ENCODE measurements around the gene UGT1A9. TPM values are rescaled to one million over a fixed set of nuclear protein-coding genes. Genes with fewer than 3 reads are reported as not detected.
"Not testable (repeated sequence)": the region's sequence is repeated elsewhere in the genome, so short reads cannot be mapped to it uniquely, and the experiment has no call there.

UGT1A9 gene
- total RNA-seq, 1 donor from 2014 or later, result not detected

GRCh38 chr2:233728723-233729301, 57.1 kb downstream of the UGT1A9 start, which contains the start of gene UGT1A3:
Gene UGT1A3 (plus strand): TSS chr2:233729042. CDS start chr2:233729127, 85 bp downstream.
- no peak within 1 kb of the TSS for H3K27ac Mint-ChIP-seq (ENCODE audit: unreplicated experiment)
- DNase-seq, result no peak
- TF ChIP-seq CTCF (IDR thresholded peaks at IDR 0.05; ENCODE audit: partially characterized antibody, unreplicated experiment), result no peak
- H3K9me3 Mint-ChIP-seq (ENCODE audit: unreplicated experiment), result no peaks in the 10 kb centered on the region
- no peaks in the 10 kb centered on the region for H3K4me1 Mint-ChIP-seq (ENCODE audit: low read depth, unreplicated experiment)
- H3K4me3 Mint-ChIP-seq (ENCODE audit: unreplicated experiment), result no peak within 1 kb of the TSS
- H3K36me3 Mint-ChIP-seq (ENCODE audit: unreplicated experiment), result peaks cover 5% of the 10 kb centered on the region
- no peaks in the 10 kb centered on the region for H3K27me3 Mint-ChIP-seq (ENCODE audit: unreplicated experiment)

DNA sequence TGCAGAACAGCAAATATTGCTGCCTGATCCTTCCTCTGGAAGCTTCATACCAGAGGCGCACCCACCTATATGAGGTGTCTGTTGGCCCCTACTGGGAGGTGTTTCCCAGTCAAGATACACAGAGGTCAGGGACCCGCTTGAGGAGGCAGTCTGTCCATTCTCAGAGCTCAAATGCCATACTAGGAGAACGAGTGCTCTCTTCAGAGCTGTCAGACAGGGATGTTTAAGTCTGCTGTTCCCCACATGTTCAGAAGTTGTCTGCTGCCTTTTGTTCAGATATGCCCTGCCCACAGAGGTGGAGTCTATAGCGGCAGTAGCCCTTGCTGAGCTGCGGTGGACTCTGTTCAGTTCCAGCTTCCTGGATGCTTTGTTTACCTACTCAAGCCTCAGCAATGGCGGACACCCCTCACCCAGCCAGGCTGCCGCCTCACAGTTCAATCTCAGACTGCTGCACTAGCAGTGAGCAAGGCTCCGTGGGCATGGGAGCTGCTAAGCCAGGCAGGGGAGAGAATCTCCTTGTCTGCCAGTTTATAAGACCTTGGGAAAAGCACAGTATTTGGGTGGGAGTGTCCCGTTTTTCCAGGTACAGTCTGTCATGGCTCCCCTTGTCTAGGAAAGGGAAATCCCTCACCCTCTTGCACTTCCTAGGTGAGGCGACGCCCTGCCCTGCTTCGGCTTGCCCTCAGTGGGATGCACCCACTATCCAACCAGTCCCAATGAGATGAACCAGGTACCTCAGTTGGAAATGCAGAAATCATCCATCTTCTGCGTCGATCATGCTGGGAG, 65.4 kb downstream of the UGT1A9 start:
- H3K36me3 Mint-ChIP-seq (ENCODE audit: unreplicated experiment); H3K9me3 Mint-ChIP-seq (ENCODE audit: unreplicated experiment); DNase-seq; H3K27ac Mint-ChIP-seq (ENCODE audit: unreplicated experiment); H3K4me1 Mint-ChIP-seq (ENCODE audit: low read depth, unreplicated experiment); H3K27me3 Mint-ChIP-seq (ENCODE audit: unreplicated experiment); H3K4me3 Mint-ChIP-seq (ENCODE audit: unreplicated experiment): not testable (repeated sequence)

DNA sequence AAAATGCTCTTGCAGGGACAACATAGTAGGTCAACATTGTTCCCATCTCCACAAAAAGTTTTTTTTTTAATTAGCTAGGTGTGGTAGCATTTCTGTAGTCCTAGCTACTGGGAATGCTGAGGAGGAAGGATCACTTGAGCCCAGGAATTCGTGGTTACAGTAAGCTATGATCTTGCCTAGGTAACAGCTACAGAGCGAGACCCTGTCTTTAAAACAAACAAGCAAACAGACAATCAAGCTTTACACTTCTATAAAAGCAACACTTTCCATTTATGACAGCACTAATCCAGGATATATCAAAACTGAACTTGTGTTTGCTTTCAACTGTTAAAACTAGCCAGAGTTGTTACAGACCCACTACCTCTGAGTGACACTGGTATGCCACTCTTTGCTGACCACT, 69.2 kb downstream of the UGT1A9 start:
- peaks cover 3% of the 10 kb centered on the region for H3K27me3 Mint-ChIP-seq (ENCODE audit: unreplicated experiment)
- no peak for DNase-seq

DNA sequence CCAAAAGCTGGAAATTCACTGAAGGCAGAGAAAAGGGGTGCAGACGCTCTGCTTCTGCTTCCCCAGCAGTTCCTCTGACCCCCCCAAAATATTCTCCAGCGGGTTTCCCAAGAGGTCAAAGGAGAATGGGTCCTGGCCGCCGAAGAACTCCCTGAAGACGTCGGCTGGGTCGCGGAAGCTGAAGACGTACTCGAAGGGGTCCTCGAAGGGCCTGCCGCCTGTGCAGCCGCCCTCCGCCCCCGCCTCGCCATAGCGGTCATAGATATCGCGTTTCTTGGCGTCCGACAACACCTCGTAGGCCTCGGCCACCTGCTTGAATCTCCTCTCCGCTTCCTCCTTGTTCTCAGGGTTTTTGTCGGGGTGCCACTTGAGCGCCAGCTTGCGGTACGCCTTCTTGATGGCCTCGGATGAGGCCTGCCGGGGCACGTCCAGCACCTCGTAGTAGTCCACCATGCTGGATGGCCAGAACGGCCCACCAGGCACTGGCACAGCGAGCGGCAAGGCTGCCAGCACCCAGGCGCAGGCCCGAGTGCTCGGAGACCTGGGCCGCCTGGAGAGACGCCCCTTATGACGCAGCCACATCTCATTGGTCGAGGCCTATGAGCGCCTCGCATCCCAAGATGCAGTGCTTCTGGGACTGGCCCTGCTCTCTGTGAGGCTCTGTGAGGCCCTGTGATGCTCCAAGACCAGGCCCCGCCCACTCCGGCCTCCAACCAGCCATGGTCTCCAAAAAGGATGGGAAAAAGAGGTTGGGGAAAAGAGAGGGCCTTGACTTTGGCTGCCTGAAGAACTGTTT, 72.0 kb downstream of the UGT1A9 start:
- TF ChIP-seq CTCF (IDR thresholded peaks at IDR 0.05; ENCODE audit: partially characterized antibody, unreplicated experiment), result no peak
- DNase-seq, result no peak
- Mint-ChIP-seq H3K4me3 (ENCODE audit: unreplicated experiment) (no peak overlapping the region), H3K27ac (ENCODE audit: unreplicated experiment) (no peak overlapping the region), H3K27me3 (ENCODE audit: unreplicated experiment) (peaks cover 1% of the 10 kb centered on the region), H3K36me3 (ENCODE audit: unreplicated experiment) (peaks cover 7% of the 10 kb centered on the region), H3K4me1 (ENCODE audit: low read depth, unreplicated experiment) (no peaks in the 10 kb centered on the region), H3K9me3 (ENCODE audit: unreplicated experiment) (peaks cover 5% of the 10 kb centered on the region)

More for the DNA sequence above, 69.2 kb downstream of the UGT1A9 start:
- no peak overlapping the region for H3K4me3 Mint-ChIP-seq (ENCODE audit: unreplicated experiment)
- H3K9me3 Mint-ChIP-seq (ENCODE audit: unreplicated experiment), result peaks cover 3% of the 10 kb centered on the region
- no peak overlapping the region for H3K27ac Mint-ChIP-seq (ENCODE audit: unreplicated experiment)
- peaks cover 5% of the 10 kb centered on the region for H3K36me3 Mint-ChIP-seq (ENCODE audit: unreplicated experiment)
- no peak for TF ChIP-seq CTCF (IDR thresholded peaks at IDR 0.05; ENCODE audit: partially characterized antibody, unreplicated experiment)
- H3K4me1 Mint-ChIP-seq (ENCODE audit: low read depth, unreplicated experiment), result no peaks in the 10 kb centered on the region

- no peak for TF ChIP-seq CTCF (IDR thresholded peaks at IDR 0.05; ENCODE audit: partially characterized antibody, unreplicated experiment)
- no peak overlapping the region for H3K27ac Mint-ChIP-seq (ENCODE audit: unreplicated experiment)
These were observed 73.5 kb downstream of the UGT1A9 start for GRCh38 chr2:233745073-233745755.

GRCh38 chr2:233745838-233746237, 74.1 kb downstream of the UGT1A9 start:
- H3K27ac Mint-ChIP-seq (ENCODE audit: unreplicated experiment); DNase-seq; H3K4me1 Mint-ChIP-seq (ENCODE audit: low read depth, unreplicated experiment); H3K27me3 Mint-ChIP-seq (ENCODE audit: unreplicated experiment); H3K4me3 Mint-ChIP-seq (ENCODE audit: unreplicated experiment); H3K9me3 Mint-ChIP-seq (ENCODE audit: unreplicated experiment); H3K36me3 Mint-ChIP-seq (ENCODE audit: unreplicated experiment): not testable (repeated sequence)

More at GRCh38 chr2:233745073-233745755, 73.5 kb downstream of the UGT1A9 start:
- Mint-ChIP-seq H3K4me1 (ENCODE audit: low read depth, unreplicated experiment) (no peaks in the 10 kb centered on the region), H3K4me3 (ENCODE audit: unreplicated experiment) (no peak overlapping the region), H3K36me3 (ENCODE audit: unreplicated experiment) (peaks cover 7% of the 10 kb centered on the region), H3K27me3 (ENCODE audit: unreplicated experiment) (peaks cover 3% of the 10 kb centered on the region), H3K9me3 (ENCODE audit: unreplicated experiment) (peaks cover 5% of the 10 kb centered on the region)
- no peak for DNase-seq

All from glutamatergic neuron (in vitro differentiated cells).